ENCODE results near the gene ARHGAP25.

Gene ARHGAP25

DNA sequence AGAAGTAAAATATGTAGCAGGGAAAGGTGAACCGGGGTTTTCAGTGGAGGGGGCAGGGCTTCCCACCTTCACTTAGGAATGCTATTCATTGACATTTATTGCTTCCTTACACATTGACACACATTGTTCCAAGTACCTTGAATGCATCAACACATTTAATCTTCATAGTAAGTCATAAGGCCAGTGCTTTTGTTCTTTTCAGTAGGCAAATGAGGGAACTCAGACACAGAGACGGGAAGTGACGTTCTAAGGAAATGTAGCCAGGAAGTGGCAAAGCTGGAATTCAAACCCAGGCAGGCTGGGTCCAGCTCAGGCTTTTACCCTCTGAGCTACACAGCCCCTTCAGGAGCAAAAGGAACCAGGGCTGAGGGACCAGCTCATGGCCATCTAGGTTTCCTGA lies 115.9 kb downstream of the ARHGAP25 start:
- Histone ChIP-seq H3K79me2 (ENCODE audit: insufficient read depth, low read length) (no peaks in the 10 kb centered on the region), H3K27me3 (ENCODE audit: low read length) (no peaks in the 10 kb centered on the region), H4K20me1 (ENCODE audit: low read depth, low read length) (no peaks in the 10 kb centered on the region), H3F3A (ENCODE audit: insufficient read depth) (no peaks in the 10 kb centered on the region), H3K4me2 (ENCODE audit: low read depth, low read length, poor library complexity, severe bottlenecking) (no peak overlapping the region), H3K9ac (ENCODE audit: low read length) (no peak overlapping the region), H3K36me3 (ENCODE audit: low read length) (no peaks in the 10 kb centered on the region), H3K9me2 (replicated peaks; ENCODE audit: insufficient read depth, low read length) (no peaks in the 10 kb centered on the region), H3K4me3 (ENCODE audit: insufficient read depth, low read length, poor library complexity, severe bottlenecking) (no peak overlapping the region), H3K9me3 (ENCODE audit: insufficient read depth, low read length) (no peaks in the 10 kb centered on the region), H2AFZ (ENCODE audit: low read depth, low read length, severe bottlenecking) (no peak overlapping the region), H3K27ac (ENCODE audit: low read depth, low read length) (no peak overlapping the region)
- TF ChIP-seq EZH2phosphoT487 (conservative IDR thresholded peaks at IDR 0.05; ENCODE audit: low read length) = no peak
- TF ChIP-seq, protein P1, sequence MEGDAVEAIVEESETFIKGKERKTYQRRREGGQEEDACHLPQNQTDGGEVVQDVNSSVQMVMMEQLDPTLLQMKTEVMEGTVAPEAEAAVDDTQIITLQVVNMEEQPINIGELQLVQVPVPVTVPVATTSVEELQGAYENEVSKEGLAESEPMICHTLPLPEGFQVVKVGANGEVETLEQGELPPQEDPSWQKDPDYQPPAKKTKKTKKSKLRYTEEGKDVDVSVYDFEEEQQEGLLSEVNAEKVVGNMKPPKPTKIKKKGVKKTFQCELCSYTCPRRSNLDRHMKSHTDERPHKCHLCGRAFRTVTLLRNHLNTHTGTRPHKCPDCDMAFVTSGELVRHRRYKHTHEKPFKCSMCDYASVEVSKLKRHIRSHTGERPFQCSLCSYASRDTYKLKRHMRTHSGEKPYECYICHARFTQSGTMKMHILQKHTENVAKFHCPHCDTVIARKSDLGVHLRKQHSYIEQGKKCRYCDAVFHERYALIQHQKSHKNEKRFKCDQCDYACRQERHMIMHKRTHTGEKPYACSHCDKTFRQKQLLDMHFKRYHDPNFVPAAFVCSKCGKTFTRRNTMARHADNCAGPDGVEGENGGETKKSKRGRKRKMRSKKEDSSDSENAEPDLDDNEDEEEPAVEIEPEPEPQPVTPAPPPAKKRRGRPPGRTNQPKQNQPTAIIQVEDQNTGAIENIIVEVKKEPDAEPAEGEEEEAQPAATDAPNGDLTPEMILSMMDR (IDR thresholded peaks at IDR 0.05; ENCODE audit: insufficient read depth, low read length, poor library complexity, severe bottlenecking) = no peak

DNA sequence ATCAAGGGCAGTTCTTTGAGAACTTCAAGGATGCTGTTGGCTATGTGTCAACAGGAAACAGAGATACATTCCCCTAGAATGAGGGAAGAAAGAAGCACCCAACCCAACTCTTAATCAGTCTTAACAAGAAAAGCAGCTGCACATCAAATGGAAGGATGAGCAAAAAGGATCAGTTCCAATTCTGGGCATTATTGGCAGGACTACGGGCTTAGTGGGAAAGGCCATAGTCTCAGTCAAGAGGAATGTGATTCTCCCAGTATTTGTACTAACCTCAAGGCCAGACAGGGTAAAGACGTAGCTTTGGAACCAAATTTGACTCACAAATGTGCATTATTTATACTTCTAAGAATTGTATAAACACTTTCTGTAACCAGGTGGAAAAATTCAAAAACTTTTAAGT lies 118.4 kb downstream of the ARHGAP25 start:
- no peak overlapping the region for H3K27ac ChIP-seq (ENCODE audit: low read depth, low read length)

DNA sequence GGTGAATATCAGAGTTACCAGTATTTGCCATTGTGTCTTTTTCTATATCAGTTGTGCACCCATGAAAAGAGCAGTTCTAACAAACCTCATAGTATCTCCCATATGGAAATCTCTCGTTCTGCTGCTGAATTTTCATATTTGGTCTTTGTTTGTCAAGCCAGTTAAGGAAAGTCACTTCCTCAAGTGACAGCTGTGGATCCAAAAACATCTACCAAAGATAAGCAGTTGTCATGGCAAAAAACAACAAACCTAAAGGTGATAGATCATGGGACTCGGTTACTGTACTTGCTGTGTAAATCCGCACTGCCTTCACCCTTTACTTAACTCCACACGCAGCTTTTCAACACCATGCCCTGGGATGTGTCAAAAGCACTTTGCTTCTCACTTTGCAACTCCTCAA lies 119.3 kb downstream of the ARHGAP25 start:
- Histone ChIP-seq H3K27me3 (ENCODE audit: low read length) (no peaks in the 10 kb centered on the region), H3F3A (ENCODE audit: insufficient read depth) (no peaks in the 10 kb centered on the region), H3K9me2 (replicated peaks; ENCODE audit: insufficient read depth, low read length) (no peaks in the 10 kb centered on the region), H3K79me2 (ENCODE audit: insufficient read depth, low read length) (no peaks in the 10 kb centered on the region), H3K4me2 (ENCODE audit: low read depth, low read length, poor library complexity, severe bottlenecking) (no peak overlapping the region), H4K20me1 (ENCODE audit: low read depth, low read length) (no peaks in the 10 kb centered on the region), H3K4me3 (ENCODE audit: insufficient read depth, low read length, poor library complexity, severe bottlenecking) (no peak overlapping the region), H3K9ac (ENCODE audit: low read length) (no peak overlapping the region), H2AFZ (ENCODE audit: low read depth, low read length, severe bottlenecking) (no peak overlapping the region), H3K27ac (ENCODE audit: low read depth, low read length) (no peak overlapping the region), H3K9me3 (ENCODE audit: insufficient read depth, low read length) (no peaks in the 10 kb centered on the region), H3K36me3 (ENCODE audit: low read length) (no peaks in the 10 kb centered on the region)
- TF ChIP-seq, protein P1 (IDR thresholded peaks at IDR 0.05; ENCODE audit: insufficient read depth, low read length, poor library complexity, severe bottlenecking) = no peak
- TF ChIP-seq EZH2phosphoT487 (conservative IDR thresholded peaks at IDR 0.05; ENCODE audit: low read length) = no peak

More for the DNA sequence above, 118.4 kb downstream of the ARHGAP25 start:
- no peaks in the 10 kb centered on the region for H3K27me3 ChIP-seq (ENCODE audit: low read length)
- no peak overlapping the region for H2AFZ ChIP-seq (ENCODE audit: low read depth, low read length, severe bottlenecking)
- no peaks in the 10 kb centered on the region for H3K9me3 ChIP-seq (ENCODE audit: insufficient read depth, low read length)
- no peaks in the 10 kb centered on the region for H3K79me2 ChIP-seq (ENCODE audit: insufficient read depth, low read length)
- H3K4me2 ChIP-seq (ENCODE audit: low read depth, low read length, poor library complexity, severe bottlenecking) = no peak overlapping the region
- no peak for TF ChIP-seq EZH2phosphoT487 (conservative IDR thresholded peaks at IDR 0.05; ENCODE audit: low read length)
- TF ChIP-seq, protein P1 (IDR thresholded peaks at IDR 0.05; ENCODE audit: insufficient read depth, low read length, poor library complexity, severe bottlenecking) = no peak
- H4K20me1 ChIP-seq (ENCODE audit: low read depth, low read length) = no peaks in the 10 kb centered on the region
- no peaks in the 10 kb centered on the region for H3F3A ChIP-seq (ENCODE audit: insufficient read depth)
- H3K4me3 ChIP-seq (ENCODE audit: insufficient read depth, low read length, poor library complexity, severe bottlenecking) = no peak overlapping the region
- H3K9ac ChIP-seq (ENCODE audit: low read length) = no peak overlapping the region
- H3K9me2 ChIP-seq (replicated peaks; ENCODE audit: insufficient read depth, low read length) = no peaks in the 10 kb centered on the region
- H3K36me3 ChIP-seq (ENCODE audit: low read length) = no peaks in the 10 kb centered on the region

All from SU-DHL-6 (cell line).